Stimulated activated CD4-positive, alpha-beta T cell treated with anti-CD3 and anti-CD28 coated beads, Interleukin-1b, Interleukin-23, amount 100 ng/mL, for 4 hours (primary cell): ENCODE data around the gene GARIN6.
"Not testable (repeated sequence)": the region's sequence is repeated elsewhere in the genome, so short reads cannot be mapped to it uniquely, and the experiment has no call there.

Source experiments
- DNase-seq, 2 donors: peaks; one replicate each; pipeline ENCODE4 v3.0.0-alpha.2; 2020; ENCODE audit warnings: low read depth in 2 of 2

GARIN6 gene

GRCh38 chr12:99647453-99647852 is at the start of gene GARIN6:
Gene GARIN6 (plus strand): TSS chr12:99647753. CDS start chr12:99648175, 422 bp downstream.
- DNase-seq = no peak

- DNase-seq = no peak
These were observed 48.8 kb upstream of the GARIN6 start for GRCh38 chr12:99598785-99599184.

GRCh38 chr12:99600388-99600787 is 47.2 kb upstream of the GARIN6 start:
- no peak for DNase-seq

- DNase-seq = no peak
These were observed 37.9 kb upstream of the GARIN6 start for GRCh38 chr12:99609455-99610181.

GRCh38 chr12:99611117-99611516 is 36.4 kb upstream of the GARIN6 start:
- DNase-seq = no peak

- DNase-seq = no peak
These were observed 36.0 kb upstream of the GARIN6 start for GRCh38 chr12:99611599-99611998.

- DNase-seq = no peak
These were observed 28.9 kb upstream of the GARIN6 start for GRCh38 chr12:99618657-99619056.

- no peak for DNase-seq
These were observed 28.0 kb upstream of the GARIN6 start for GRCh38 chr12:99619389-99620158.

- no peak for DNase-seq
These were observed 27.4 kb upstream of the GARIN6 start for GRCh38 chr12:99620159-99620479.

- not testable (repeated sequence) for DNase-seq
These were observed 23.0 kb upstream of the GARIN6 start for GRCh38 chr12:99624591-99624990.

GRCh38 chr12:99627459-99627858 is 20.1 kb upstream of the GARIN6 start:
- DNase-seq = no peak

GRCh38 chr12:99644629-99645028 is 2.9 kb upstream of the GARIN6 start:
- DNase-seq = no peak

GRCh38 chr12:99648183-99648582 is 630 bp downstream of the GARIN6 start:
- no peak for DNase-seq

- no peak for DNase-seq
These were observed 2.0 kb downstream of the GARIN6 start for GRCh38 chr12:99649551-99649950.

- DNase-seq = no peak
These were observed 11.3 kb downstream of the GARIN6 start for GRCh38 chr12:99658671-99659349.

- DNase-seq = no peak
These were observed 23.1 kb downstream of the GARIN6 start for GRCh38 chr12:99670635-99671034.

- no peak for DNase-seq
These were observed 32.7 kb downstream of the GARIN6 start for GRCh38 chr12:99680276-99680675.

GRCh38 chr12:99686142-99686541 is 38.6 kb downstream of the GARIN6 start:
- DNase-seq = no peak

- no peak for DNase-seq
These were observed 47.5 kb downstream of the GARIN6 start for GRCh38 chr12:99695050-99695449.
